GM21447 (cell line): ENCODE measurements around the gene ARHGEF19.
A peak's percentile ranks its signal among the peaks of the same experiment; 100 is the strongest.
"Not testable (repeated sequence)": the region's sequence is repeated elsewhere in the genome, so short reads cannot be mapped to it uniquely, and the experiment has no call there.

Source experiments
- ATAC-seq: cut with Tn5 transposase; IDR thresholded peaks from one replicate; pipeline ENCODE4 v1.9.1; 2021; ENCODE audit not compliant: unreplicated experiment

ARHGEF19 gene

DNA sequence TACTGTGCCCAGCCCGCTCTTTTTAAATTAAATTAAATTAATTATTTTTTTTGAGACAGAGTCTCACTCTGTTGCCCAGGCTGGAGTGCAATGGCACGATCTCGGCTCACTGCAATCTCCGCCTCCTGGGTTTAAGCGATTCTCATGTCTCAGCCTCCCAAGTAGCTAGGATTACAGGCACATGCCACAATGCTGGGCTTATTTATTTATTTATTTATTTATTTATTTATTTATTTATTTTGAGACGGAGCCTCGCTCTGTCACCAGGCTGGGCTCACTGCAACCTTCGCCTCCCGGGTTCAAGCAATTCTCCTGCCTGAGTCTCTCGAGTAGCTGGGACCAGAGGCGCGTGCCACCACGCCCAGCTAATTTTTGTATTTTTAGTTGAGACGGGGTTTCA lies 10.3 kb upstream of the ARHGEF19 start:
- not testable (repeated sequence) for ATAC-seq

DNA sequence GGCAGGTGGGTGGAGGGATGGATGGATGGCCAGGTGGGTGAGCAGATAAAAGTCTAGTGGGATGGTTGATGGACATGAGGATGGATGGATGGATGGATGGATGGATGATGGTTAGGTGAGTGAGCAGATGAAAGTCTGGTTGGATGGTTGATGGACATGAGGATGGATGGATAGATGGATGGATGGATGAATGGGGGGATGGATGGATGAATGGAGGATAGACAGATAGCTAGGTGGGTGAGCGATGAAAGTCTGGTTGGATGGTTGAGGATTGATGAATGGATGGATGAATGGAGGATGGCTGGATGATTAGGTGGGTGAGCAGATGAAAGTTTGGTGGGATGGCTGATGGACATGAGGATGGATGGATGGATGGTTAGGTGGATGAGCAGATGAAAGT lies 9.0 kb upstream of the ARHGEF19 start:
- no peak for ATAC-seq

DNA sequence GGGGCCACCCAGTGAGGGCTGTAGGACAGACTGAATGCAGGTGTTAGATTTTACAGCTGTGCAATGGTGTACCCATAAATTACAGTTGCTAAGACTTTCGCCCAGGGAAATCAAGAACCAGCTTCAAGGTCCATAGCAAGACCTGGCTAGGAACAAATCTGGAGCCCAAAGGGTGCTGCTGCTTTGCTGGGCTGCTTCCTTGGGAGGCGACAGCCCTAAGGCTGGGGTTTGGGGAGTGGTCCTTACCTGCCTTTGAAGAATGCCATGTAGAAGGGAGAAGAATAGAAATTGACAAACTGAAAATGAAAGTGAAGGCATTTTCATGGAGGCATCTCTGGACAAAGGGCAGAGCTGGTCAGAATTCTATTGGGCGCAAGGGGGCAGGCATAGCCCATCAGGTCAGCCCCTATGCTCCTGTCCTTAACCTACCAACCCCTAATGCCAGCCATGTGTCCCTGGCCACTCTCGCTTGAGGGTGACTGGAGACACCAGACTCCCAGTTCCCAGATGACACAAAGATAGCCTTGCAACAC lies 7.6 kb upstream of the ARHGEF19 start:
- ATAC-seq, result no peak

DNA sequence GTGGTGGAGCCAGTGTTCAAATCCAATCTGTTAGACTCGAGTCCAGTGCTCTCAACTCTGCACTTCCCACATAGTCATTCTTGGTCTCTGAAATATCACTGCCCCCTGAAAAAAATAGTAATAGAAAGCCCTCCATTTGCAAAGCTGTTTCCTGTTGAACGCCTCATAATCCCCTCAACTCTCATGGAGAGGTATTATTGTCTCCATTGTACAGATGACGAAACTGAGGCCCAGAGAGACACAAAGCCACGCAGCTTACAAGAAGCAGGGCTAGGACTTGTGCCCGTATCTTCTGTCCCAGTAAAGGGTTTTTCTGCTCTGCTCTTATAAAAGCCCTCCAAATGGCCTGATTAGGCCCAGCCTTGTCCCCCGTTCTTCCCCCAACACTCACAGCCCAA lies 6.2 kb upstream of the ARHGEF19 start:
- ATAC-seq, result no peak

DNA sequence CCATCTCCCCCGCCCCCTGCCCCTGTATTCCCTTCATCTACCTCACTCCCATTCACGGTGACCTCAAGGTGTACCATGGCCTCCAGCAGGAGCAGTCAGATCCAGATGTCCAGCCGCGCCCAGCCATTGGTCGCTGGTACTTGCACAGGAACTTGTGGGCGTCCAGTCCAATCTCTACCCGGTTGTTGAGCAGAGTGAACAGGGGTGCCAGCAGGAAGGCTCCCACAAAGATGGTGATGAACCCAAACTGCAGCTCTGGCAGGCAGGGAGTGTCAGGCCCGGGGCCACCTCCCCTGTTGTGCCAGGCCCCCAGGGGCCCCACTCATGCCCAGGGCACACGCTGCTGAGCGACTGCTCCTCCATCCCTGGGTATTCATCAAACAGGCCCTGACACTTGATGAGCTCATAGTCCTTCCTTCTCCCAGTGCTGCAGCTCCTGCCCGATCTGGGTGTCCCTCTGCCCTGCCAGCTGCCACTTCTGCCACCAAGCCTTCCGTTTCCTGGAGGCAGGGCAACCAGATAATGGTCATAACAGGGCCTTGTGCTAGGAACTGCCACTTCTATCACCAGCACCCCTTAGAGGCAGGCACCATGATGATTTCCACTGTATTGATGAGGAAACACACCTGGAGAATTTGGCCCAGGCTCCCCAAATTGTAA lies 5.7 kb upstream of the ARHGEF19 start:
- ATAC-seq, result no peak

DNA sequence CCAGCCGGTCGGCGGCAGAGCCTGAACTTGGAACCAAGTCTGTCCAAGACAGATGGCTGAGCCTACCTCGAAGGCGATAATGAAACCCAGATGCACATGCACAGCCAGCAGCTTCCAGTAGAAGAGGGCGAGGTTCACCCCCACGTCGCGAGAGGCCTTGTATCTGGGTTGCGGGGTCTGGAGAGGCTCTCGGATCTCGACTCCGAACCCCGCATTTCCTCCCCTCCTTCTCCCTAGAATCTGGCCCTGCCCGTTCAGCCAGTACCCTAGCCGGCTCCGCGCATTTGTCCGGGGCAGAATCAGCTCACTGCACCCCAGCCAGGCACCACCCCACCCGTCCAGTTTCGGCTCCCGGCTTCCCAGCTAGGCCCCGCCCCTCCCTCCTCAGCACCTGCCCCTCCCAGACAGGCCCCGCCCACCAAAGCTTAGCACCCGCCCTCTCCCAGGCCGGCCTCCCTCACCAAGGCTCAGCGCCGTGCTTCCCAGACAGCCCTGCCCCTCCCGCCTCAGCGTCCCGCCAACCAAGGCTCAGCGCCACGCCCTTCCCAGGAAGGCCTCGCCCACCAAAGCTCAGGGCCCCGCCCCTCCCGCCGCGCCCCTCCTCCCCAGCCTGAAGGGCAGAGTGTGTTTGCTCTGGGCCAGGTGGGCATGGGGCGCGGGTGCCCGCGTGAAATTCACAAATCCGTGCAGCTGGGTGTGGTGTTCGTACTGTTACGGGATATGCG lies 4.8 kb upstream of the ARHGEF19 start:
- ATAC-seq, result peak; percentile 90

DNA sequence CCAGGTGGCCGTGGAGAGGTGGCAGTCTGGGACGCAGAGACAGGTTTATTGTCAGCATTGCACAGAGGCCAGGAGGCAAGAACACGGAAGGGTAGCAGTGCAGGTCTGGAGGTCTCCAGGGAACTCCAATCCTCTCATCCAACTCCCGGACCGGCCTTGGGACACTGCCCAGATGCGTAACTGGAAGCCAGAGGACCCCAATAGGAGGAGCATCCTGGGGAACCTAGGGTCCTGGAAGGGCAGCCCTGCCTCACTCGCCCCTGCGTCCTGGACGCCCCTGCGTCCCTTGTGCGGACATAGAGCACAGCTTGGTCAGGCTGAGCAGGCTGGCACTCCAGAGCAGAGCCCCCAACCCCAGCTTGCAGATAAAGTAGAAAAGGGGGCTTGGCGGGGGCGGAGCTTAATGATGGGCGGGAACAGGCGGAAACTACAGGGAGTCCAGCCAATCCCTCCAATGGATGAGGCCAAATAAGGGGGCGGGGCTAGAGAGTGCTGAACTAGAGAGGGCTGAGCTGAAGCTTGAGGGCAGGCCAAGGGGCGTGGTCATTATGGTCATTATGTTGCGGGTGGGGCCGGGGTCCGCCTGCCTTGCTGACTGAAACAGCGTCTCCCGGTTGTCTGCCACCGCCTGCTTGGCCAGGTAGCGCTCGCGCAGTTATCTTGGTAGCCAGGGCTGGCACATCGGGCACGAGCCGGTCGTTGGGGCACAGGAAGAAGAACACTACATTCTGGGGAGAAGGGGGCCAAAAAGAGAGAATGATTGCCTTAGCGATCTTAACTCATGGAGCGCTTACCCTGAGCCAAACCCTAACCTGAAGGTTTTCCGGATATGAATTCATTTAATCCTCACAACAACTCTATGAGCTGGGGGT lies 3.7 kb upstream of the ARHGEF19 start:
- no peak for ATAC-seq

DNA sequence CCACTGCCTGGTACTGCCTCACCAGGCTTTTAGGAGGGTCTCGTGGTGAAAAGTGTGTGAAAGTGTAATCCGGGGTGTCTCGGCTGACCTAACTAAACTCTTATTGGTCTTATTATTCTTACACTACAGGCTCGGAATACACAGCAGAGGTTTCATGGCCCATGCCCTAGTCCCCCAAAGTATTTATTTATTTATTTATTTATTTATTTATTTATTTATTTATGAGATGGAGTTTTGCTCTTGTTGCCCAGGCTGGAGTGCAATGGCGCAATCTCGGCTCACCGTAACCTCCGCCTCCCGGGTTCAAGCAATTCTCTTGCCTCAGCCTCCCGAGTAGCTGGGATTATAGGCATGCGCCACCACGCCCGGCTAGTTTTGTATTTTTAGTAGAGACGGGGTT lies 2.8 kb upstream of the ARHGEF19 start:
- ATAC-seq, result not testable (repeated sequence)

DNA sequence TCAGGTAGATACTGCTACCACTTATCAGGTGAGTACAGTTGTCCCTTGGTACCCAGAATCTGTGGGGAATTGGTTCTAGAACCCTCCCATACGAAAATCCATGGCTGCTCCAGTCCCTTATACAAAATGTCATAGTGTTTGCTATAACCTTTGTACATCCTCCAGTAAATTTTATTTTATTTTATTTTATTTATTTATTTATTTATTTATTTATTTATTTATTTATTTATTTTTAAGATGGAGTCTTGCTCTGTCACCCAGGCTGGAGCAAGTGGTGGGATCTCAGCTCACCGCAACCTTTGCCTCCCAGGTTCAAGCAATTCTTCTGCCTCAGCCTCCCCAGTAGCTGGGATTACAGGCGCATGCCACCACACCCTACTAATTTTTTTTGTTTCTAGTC lies 1.1 kb upstream of the ARHGEF19 start:
- ATAC-seq, result not testable (repeated sequence)

DNA sequence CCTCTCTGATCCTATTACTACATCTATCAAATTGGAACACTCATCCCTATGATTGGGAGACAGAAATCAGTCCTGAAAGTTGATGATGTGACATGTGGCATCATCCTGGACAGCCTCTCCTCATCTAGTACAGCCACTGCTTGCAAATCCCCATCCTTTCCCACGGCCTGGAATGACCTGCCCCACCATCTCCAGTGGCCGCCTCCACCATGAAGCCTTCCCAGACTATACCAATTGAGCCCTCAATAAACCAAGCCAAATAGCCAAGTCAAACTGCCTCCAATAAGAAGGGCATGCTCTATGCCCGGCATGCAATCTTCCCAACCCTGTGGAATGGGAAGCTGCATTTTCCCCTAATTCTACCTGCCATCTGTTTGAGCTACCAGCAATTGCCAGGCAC lies 561 bp upstream of the ARHGEF19 start:
- ATAC-seq, result no peak

DNA sequence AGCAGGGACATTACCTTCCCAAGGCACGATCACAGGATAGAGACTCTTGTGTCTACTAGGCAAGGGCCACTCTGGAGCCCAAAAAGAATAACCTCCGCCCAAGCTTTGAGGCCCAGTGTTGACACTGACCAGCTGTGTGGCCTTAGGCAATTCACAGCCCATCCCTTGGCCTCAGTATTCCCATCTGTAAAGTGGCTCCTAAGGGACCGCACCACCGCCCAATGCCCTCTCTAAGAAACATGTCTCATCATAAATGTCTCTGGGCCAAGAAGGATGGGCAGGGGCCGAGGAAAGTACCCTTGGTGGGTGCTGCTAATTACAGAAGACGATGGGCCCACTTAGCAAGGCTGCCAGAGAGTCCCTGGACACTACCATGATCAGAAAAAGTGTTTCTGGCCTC lies 628 bp downstream of the ARHGEF19 start:
- ATAC-seq, result no peak

DNA sequence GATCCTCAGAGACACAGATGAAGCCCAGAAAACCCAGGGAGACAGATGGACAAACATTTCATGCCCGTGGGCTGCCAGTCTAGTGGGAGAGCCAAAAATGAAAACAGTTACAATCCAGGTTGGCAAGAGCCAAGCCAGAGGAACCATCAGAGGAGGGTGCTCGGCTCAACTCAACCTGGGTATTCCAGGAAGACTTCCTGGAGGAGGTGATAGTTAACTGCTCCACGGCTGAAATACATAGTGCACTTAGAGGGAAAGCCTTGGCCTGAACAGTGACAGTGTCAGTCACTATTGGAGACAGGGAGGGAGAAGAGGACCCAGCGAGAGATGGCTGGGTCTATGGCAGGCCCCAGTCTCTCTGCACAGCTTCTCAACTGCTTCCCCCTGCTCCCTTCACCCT lies 1.9 kb downstream of the ARHGEF19 start:
- ATAC-seq, result no peak

DNA sequence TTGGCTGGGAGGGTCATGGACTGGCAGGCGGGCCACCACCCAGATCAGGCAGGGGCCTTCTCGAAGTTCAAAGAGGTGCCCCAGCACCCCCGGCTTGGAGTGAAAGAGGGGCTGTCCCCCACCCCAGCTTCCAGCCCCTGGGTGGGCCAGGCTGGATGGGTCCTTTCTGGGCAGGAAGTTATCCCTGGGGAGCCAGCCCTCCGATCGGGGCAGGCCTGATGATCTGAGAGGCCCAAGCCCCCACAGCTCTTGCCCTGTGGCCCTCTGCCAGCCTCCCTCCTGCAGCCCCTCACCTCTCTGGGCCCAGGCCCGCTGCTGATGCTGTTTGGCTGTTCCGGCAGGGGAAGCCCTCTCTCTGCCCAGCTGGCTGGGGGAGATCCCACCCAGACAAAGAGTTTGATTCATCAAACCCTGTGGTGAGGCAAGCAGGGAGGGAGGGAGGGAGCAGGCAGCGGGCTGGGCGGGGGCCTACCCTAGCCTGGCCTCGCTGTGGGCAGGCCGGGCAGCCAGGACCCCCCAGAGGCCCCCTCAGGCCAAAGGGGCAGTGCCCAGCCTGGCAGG lies 2.5 kb downstream of the ARHGEF19 start:
- no peak for ATAC-seq

DNA sequence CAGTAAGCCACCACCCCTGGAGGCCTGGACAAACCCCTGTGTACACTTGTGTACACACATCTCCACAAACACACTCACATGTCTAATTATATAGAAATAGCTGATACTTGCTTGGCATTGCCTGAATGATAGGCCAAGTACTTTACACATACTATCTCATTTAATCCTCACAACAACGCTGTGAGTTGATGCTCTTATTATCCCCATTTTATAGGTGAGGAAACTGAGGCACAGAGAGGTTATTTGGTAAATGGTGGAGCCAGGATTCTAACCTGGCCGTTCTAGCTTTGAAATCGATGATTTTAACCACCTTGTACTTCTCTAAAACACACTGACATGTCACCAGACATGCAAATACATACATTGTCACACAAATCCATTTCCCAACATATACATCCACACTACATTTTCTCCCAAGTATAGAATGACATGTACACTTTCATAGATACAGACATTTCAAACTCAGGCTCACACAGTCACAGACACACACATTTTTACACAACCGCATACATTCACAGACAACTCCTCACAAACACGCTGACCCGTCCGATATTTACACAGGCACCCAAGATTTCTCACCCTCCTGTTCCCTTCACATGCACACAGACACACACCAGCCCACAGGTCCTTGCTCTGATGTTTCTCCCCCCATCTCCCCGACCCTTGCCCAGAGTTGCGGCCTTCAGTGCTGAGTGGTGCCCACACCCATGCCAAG lies 3.2 kb downstream of the ARHGEF19 start:
- no peak for ATAC-seq

DNA sequence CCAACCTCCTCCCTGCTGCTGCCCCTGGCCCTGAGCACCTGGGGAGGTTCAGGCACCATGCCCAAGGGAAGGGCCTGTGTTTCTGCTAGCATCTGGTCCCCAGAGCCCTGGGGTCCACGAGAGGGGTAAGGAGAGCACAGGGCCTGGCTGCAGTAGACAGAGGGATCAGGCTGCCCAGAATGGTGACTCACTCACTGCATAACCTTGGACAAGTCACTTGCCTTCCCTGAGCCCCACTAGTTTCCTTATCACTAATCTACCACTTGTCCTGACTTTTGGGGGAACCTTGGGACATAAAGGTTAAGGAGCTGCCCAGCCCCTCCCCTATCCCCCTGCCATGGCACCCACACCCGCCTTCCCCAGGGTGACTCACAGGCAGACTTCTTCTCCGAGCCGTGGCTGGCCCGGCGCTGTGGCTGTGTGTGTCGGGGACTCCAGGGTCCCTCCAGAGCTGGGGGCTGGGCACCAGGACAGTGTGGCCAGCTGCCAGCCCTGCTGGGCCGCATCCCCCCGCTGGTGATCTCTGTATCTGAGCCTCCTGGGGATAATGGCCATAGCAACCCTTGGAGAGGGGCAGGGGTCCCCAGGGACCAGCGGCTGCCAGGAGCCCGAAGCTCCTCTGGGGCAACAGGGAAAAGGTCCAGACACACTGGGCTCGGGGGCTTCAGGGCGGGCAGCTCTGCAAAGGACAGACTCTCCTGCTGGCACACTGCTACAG lies 4.0 kb downstream of the ARHGEF19 start:
- ATAC-seq, result no peak

DNA sequence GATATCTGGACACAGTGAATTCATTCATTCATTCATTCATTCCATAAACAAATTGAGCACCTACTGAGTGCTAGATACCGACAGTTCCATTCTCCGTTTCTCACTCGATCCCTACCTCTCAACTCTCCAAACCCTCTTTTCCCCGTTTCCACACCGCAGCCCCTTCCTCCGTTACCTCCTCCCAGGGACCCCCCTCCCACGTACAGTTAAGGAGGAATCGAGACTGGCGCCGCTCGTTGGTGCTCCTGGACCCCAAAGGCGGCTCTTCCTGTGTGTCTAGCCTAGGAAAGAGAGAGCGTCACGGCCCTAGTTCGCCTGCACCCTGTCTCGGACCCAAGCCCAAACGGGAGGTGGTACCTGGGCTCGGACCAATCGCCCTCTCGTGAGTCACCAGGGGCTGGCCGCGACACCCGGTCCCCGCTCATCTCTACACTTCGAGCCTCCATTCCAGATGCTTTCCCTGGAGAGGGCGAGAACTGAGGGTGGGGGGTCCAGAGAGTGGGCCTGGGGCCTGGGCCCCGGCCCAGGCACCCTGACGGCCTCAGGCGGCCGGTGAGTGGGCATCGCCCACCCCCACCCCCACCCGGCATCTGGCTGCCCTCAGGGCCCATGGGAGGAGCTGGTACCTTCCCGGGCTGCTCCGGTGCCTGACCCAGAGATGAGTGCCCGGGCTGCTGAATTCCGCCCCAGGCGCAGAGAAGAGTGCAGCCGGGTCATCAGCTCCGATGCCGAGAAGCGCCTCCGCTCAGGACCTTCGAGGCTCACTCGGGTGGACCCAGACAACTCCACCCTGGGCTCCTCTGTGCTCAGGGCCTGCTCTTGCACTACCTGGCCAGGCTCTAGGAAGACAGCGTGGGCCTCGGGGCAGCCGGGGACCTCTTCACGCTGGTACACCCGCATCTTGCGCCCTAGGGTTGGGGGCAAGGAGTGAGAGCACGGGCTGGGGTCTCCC lies 4.9 kb downstream of the ARHGEF19 start:
- ATAC-seq, result no peak

DNA sequence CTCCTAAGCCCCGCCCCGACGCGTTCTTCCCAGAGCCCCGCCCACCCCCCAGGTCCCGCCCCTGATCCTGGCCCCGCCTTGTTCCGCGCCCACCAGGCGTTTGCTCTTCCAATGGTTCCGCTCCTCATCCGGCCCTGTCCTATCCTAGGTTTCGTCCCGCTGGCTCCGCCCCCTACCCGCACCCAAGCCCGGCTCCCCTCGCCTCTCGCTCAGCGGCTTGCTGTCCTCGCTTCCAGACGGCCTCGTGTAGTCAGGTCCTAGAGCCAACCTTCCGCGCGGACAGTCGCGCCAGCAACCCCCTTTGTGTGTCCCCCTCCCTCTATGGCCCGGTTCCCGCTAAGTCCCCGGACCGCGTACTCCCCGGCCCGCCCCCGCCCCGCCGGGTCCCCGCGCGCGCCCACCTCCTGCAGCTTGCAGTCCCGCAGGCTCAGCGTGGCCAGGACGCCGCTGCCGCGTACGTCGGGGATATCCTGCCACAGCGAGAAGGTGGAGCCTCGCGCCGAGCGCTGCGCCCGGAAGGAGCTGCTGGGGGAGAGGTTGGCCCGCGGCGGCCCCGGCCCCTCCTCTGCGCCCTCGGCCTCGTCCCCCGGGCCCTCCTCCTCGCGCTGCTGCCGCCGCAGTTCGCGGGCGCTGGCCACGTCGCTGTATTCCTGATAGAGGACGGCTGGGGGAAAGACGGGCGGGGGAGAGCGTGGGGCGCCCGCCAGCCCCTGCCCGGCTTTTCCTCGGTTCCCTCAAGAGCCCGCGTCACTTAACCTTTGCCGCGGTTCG lies 5.7 kb downstream of the ARHGEF19 start:
- ATAC-seq, result peak; percentile 83

DNA sequence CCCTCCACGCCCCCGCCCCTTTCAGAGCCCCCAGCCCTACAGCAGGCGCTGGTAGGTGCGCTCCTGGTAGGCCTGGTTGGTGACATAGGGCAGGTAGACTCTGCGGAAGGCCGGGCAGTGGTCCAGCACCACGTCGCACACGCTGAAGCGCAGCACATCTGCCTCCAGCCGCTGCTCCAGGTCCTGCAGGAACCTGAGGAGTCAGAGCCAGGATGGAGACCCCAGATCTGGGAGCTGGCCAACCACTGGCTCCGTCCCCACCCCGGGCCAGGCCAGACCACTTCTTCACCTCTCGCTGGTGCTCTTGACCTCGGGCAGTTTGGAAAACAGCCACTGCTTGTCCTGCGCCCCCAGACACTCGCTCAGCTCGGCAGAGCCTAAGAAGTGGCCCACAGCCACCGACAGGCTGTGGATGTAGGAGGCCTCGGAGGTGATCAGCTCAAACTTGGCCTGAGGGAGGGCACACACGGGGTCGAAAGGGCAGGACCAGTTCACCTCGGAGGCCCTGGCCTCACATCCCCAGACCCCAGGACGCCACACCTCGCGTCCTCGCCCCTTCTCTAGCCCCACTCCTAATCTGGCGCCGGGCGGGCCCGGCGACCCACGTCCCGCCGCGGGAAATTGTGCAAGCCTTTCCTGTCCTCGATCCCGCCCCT lies 6.4 kb downstream of the ARHGEF19 start:
- ATAC-seq, result peak; percentile 12
